Measurements from ENCODE around the gene EIF2S2.

The EIF2S2 gene

DNA sequence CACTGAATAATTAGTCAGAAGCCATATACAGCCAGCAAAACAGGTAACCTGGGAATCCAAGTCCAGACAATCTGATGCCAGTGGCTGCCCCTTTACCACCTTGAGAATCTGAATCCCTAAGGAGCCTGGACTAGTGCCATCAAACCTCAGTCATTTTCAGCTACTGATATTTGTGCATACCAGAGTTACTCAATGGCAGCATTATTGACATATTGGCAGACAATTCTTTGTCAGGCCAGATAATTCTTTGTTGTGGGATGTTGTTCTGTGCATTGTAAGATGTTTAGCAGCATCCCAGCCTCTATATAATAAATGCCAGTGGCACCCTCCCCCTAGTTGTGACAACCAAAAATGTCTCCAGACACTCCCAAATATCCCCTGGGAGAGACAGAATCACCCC, 3.2 kb upstream of the EIF2S2 start:
- no peak for DNase-seq

DNA sequence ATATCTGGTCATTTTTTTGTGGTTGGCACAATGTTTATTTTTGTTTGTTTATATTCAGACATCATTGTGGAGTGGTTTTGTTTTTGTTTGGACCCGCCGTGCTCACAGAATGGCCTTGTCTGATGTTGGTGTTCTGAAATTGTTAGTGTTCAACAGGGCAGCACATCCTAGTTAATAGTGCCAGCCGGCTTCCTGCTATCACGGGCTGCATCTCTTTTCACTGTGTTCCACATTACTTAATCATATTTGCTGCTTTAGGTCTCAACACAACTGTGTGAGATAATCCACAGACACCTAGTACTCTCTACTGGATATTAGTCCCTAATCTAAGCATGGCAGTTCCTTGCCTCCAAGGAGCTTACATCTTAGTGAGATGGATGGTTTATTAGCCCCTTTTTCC, 2.8 kb upstream of the EIF2S2 start:
- DNase-seq: no peak

DNA sequence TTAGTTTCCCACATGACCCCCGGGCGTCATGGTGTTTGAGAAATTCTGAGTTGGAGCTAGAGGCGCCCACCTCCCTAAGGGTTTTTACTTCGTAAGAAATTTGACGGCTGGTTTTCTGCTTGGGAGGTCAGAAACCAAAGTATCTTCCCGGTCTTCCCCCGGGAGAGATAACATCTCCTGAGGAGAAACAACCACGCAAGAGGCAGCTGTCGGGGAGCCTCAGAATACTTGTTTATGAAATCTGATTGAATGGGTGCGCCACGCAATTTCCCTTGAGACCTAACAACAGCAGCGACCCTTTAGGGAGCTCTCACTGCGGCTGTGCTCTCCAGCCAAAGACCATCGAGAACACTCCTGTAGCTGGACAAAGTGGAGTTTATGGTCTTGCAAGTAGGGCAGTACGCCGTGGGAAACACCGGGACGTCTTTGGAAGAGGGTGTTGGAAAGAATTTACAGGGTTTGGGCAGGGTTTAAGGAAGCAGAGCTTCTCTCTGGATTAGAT, 608 bp upstream of the EIF2S2 start:
- DNase-seq: no peak

DNA sequence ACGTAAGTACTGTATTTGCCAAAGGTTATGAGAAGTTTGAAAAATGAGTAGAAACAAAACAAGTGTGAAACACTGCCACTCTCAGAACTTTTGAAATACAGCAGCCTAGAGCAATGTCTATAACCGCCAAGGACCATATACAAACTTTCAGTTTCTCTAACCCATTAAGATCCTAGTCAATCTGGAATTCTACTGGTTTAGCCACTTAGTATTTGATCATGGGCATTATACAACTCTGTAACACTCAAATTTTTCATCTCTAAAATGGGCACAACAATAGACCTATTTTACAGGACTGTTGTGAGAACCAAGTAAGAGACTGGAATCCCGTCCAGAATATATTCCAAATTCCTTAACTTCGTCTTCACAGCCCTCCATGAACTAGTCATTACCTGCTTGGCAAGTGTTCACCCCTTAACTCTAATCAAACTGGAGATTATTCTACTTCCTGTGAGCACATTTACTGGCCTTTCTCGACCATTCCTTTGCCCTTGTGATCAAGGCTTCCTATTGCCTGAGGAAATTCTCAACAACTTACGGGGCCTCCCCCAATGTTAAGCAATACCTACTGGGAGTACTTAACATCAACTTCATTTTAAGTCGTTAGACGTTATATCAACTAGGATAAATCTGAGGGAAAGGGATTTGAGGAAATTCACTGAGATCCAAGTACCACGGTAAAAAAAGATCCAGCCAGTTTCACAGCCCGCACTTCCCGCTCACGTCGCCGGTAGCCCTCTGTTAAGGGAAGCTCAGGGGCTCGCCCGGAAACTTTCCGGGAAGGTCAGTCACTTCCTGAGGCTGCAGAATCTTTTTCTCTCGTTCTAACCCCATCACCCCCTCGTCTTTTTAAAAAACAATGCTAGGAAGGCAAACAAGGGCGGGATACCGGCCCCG, 1.1 kb downstream of the EIF2S2 start:
- peak in 1 of 2 donors; percentile 37 for DNase-seq

DNA sequence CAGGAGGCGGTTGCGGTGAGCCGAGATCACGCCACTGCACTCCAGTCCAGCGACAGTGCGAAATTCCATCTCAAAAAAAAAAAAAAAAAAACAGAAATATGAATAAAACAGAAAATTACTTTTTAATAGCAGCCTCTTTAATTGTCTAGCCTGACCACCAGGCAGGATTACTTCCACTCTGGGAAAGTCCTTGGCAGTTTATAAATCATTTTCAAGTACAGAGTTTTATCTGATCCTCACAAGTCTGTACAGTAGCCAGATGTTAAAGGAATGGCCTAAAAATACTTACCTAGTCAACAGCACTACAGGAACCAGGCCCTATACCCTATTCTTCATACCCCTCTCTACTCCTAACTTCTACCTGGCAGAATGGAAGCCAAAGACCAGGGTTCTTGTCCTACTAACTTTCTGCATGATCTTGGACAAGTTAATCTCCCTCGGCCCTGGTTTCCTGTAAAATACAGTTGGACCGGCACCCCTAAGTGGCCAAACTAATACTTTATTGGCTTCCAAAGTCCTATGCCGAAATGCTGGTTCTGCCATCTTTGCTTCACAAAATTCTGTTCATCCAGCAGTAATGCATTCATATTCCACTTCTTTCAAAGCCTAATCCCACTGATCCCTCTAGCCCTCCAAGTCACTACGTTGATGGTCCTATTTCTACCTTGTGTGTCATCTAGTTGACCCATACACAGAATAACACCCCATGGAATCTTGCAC, 1.9 kb downstream of the EIF2S2 start:
- no peak for DNase-seq

DNA sequence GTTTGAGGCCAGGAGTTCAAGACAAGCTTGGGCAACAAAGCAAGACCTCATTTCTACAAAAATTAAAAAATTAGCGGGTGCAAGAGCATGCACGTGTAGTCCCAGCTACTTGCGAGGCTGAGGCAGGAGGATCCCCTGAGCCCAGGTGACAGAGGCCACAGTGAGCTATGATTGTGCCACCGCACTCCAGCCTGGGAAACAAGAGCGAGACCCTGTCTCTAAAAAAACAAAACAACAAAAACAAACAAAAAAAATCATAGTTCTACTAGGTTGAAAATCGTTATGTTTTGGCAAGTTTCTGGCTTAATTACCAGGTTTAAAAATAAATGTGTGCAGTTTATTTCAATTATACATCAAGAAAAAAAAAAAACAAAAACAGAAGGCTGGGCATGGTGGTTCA, 2.6 kb downstream of the EIF2S2 start:
- DNase-seq: no peak

DNA sequence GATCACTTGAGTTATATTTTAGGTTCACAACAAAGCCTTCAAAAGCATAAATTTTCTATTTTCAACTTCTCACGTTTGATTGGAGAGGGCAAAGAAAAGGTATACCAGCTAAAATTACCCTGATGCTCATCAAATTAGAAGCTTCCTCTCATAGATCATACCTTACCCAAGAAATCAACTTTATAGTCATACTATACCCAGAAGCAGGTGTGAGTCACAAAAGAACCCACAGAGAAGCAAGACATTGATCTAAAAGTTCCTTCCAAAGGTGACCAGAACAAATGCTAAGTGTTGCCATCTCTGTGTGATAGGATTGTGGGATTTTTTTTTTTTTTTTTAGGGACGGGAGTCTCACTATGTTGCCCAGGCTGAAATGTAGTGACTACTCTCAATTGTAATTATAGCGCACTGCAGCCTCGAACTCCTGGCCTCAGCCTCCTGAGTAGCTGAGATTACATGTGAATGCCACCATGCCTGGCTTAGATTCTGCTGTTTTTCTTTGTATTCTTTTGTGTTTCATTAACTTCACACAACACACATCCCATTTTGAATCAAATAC, 3.3 kb downstream of the EIF2S2 start:
- DNase-seq: no peak

DNA sequence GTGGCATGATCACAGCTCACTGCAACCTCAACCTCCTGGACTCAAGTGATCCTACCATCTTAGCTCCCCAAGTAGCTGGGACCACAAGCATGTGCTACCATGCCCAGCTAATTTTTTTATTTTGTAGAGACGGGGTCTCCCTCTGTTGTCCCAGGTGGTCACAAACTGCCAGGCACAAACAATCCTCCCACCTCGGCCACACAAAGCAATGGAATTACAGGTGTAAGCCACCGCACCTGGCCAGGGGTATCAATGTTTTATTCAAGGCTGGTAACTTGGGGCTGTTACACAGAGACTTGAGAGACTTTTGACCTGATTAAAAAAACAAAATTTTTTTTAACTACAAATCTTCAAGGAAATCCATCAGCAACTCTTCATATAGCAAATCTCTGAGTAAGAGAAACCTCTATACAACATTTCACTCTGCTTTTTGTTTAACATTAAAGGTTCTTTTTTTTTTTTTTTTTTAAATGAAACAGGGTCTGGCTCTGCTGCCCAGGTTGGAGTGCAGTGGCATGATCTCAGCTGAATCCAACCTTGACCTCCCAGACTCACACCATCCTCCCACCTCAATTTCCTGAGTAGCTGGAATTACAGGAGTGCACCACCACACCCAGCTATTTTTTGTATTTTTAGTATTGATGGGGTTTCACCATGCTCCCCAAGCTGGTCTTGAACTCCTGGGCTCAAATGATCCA, 5.9 kb downstream of the EIF2S2 start:
- DNase-seq: no peak

DNA sequence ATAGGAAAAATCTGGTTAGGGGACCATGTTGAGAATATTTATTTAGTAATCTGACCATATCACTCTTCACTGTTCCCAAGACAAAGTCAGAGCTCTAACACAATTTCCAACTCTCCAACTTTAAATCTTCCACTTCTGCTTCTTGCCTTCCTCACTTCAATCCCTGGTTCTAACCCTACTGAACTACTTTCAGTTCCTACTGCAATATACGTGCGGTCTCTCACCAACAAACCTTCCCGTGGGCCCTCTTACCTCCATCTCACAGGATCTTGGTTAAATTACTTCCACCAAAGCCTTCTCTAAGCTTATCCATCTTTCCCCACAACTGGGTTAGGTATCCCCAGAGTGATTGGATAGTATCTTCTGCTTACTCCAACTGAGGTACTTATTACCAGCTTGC, 8.0 kb downstream of the EIF2S2 start:
- DNase-seq: no peak

DNA sequence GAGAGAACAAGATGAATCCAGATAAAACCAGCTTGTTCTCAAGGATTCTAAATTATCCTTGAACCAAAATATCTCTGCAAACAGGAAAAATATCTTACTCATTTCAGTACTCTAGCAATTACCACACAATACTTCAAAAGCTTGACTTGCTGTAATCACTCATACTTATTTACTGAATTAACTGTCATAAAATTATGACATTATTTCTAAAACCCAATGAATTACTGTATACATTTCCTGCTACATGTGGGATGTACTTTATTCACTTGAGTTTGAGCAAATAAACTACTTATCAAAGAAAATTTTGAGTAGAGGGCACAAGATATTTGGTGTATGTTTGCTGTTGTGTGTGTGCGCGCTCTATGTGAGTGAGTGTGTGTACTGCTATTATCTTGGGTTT, 9.7 kb downstream of the EIF2S2 start:
- no peak for DNase-seq

DNA sequence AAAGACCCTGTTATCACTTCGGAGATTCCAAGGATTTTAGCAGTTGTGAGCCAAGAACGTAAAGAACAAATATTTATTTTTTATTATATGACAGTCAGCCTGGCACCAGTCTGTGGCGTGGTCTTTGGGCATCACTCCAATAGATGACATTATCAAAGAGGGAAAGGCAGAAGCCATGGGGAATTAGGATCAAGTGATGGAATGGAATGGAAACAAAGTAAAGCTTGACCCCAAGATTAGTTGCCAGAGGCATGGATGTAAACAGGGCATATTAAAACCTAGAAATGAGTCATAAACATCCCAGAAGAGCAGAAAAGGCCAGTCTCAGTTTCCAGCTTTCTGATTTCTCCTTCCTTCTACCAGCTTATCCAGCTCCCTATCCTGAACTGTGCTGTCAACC, 11.5 kb downstream of the EIF2S2 start:
- no peak for DNase-seq

DNA sequence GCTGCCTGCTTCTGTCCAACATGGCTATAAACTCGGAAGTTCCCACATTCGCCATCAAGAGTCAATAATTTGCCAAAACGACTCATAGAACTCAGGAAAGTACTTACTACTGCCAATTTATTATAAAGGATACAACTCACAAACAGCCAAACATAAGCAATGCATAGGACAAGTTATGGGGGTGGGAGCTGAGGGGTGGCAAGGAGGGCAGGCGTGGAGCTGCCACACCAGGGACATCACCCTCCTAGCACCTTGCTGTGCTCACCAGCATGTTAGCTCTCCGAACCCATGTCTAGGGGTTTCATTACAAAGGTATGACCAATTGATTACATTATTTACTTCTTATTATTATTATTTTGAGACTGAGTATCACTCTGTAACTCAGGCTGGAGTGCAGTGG, 12.4 kb downstream of the EIF2S2 start:
- DNase-seq: no peak

DNA sequence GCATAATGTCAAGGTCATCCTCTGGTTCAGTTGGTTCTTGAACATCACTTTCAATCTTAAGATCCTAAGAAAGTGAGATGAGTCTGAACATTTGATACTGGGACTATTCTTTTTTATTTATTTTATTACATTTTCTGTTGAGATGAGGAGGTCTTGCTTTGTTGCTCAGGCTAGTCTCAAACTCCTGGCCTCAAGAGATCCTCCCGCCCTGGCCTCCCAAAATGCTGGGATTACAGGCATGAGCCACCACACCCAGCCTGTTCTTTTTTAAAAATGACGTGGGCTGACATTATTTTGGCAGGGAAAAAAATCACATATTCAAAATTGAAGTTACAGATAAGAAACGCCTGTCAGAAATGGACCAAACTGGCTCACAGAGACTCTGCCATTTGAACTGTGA, 13.5 kb downstream of the EIF2S2 start:
- DNase-seq: no peak

DNA sequence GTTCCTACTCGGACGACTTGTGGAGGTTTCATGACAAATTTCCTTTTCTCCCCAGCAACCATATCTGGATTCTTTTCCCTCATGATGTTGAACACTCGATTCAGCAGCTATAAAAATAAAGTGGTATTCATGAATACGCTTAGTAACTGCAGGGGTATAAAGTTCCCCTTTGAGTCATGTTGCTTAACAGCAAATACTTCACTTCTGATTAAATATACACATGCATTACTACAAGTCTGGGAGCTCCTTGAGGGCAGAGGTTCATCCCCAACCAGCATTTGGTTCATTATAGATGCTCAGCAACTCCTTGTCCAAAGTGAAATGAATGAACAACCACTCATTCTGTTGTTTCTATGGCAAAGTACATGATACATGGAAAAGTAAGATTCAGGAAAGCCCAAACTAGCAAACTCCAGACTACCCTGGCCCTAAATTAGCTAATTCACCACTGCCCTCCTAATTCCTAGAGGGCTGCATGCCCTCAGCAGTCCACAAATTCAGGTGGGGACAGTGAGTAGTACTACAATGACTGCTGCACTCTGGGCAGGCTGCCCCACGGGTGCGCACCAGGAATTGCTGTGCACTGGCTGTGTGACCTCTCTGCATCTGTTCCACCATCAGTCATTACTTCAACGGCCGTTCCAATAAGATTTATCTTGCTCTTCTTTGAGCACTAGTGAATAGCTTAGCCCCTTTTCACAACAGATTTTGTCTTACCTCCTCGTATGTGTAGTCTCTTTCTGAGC, 15.2 kb downstream of the EIF2S2 start:
- no peak for DNase-seq

DNA sequence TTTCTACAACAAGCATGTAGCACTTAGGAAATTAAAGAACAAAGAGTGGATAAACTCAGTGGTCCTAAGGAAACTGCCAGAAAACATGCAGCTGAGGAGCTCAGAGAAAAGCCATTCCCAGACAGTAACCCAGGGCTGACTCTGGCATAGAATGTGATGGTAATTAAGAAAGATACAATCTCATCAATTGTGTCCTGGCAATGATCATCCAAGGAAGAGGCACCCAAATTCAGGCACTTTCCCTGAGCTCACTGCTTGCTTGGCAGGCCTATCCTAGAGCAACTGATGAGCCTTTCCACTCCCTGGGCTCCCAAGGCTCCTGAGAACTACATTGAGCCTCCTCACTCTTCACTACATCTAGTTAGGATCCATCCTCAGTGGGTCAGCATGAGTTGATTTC, 16.2 kb downstream of the EIF2S2 start:
- DNase-seq: no peak

DNA sequence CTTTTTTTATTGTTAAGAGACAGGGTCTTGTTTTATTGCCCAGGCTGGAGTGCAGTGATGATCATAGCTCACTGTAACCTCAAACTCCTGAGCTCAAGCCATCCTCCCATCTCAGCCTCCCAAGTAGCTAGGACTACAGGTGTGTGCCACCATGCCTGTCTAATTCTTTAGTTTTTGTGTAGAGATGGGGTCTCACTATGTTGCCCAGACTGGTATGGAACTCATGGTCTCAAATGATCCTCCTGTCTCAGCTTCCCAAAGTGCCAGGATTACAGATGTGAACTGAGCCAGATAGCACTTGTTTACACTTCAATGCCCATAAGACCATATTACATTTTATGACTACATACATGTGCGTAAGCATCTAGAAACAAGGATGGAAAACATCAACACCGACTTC, 18.1 kb downstream of the EIF2S2 start:
- no peak for DNase-seq

DNA sequence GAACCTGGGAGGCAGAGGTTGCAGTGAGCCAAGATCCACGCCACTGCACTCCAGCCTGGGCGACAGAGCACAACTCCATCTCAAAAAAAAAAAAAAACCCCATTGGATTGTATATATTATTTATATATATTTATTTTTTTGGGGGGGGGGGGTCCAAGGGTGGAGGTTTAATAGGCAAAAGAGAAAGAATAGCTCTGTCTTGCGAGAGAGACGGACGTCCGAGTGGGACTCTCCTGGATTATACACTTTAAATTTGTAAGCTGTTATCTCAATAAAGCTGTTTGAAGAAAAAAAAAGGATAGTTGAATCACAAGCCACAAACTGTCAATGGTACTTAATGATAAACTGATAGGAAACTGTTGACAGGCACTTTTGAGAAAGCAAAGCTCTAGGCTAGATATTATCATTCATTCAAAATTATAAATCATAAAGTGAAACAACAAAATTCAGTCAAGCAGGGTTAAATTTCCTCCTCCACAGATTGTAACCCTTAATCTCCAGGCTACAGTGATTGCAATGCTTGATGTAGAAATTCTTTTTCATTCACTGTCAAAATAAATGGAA, 20.3 kb downstream of the EIF2S2 start:
- DNase-seq: no peak

DNA sequence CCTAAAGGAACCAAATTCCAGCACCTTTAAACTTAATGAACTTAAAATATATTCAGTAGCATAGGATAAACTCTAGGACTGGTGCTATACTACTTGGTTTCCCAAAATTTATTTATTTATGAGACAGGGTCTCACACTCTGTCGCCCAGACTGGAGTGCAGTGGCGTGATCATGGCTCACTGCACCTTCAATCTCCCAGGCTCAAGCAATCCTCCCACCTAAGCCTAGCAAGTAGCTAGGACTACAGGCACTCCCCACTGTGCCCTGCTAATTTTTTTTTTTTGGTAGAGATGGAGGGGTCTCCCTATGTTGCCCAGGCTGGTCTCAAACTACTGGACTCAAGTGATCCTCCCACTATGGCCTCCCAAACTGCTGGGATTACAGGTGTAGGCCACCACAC, 21.4 kb downstream of the EIF2S2 start:
- DNase-seq: no peak

DNA sequence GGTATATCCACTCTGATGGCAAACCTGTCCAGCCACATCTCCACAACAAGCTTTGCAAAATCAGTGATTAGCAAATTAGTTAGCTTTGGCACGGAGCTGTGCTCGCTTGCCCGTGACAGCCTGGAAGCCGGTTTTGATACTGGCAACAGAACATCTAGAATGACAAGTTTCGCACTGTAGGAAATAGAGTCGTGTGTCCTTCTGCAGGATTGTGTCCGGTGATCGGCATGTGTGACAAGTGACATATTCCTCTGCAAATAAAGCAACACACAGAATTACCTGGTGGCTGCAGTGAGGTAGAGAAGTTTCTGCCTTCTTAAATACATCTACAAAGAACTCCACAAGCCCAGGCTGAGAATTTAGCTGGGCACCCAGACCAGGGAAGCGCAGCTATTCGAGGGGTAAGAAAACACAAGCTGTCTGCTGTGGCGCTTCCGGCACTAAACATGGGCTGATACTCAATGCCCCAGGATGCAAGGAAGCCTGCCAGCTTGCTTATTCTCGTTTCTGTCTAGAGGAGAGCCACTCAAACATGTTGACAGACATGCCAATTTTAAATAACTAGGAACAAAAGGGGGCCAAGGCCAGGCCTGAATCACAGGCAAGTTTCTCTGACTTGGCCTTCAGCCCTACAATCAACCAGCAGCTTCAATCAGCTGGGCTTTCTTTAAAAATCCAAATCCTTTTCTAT, 22.2 kb downstream of the EIF2S2 start:
- no peak for DNase-seq

DNA sequence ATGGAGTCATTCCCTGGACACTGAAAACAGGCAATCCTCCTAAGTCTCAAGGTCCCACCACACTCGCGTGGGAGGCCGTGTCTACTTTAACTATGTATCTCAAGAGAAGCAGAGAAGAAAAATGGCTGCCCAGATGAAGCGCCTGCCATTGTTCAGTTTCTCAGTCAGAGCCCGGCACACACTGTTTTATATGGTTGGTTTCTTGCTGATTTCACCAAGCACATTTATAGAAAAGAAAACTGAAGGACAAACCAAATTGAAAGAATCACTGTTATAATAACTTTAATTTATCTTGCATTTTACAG, 22.9 kb downstream of the EIF2S2 start:
- no peak for DNase-seq

DNA sequence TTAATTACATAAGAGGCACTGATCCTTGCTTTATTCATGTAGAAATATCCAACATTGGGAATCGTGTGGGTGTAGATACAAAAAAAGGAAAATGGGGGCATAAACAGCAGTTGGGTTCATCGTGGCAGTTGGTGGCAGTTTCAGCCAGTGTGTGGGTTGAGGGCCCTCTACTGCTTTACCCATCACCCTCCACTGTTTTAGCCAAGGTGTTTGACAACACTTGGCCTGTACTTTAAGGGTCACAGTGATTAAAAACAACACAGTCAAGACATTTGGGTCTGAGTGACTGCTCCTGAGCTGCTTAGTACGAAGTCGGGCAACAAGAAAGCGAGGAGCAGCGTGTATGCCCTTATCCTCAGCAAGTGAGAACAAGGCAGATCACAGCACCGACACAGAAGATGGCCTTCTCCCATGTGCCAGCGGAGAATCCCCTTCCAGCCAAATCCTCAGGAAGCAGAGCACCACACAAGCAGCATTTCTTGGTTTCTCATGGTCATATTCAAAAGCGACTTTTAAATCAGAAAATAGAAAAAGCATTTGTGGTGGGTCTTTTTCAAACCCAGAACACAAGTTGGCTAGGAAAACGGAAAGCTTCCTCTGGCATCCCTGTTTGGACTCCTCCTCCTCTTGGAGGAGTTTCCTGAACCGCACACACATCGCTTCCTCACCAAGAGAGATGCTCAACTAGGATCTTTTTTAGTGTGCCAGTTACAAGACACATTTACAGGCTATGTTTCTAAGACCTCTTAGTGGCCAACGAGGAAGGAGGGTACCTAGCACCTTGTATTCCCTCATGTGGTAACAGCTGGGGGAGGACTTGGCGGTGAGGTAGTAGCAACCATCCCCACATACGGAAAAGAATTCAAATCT, 23.5 kb downstream of the EIF2S2 start:
- no peak for DNase-seq
